Activated gamma-delta T cell treated with anti-CD3 and anti-CD28 coated beads, Interleukin-2, amount 50 U/mL, for 16 hours (primary cell): ENCODE data around the gene EPHB2.

Source experiments
- DNase-seq: peaks from one replicate; pipeline ENCODE4 v3.0.0-alpha.2; 2020; ENCODE audit warnings: low read depth

EPHB2 gene

GRCh38 chr1:22803833-22804232 is 93.2 kb downstream of the EPHB2 start:
- no peak for DNase-seq

- no peak for DNase-seq
Measured at GRCh38 chr1:22804406-22804805, 93.8 kb downstream of the EPHB2 start.

- no peak for DNase-seq
Measured at GRCh38 chr1:22804969-22805671, 94.5 kb downstream of the EPHB2 start.

GRCh38 chr1:22805672-22806038 is 95.0 kb downstream of the EPHB2 start:
- no peak for DNase-seq

GRCh38 chr1:22806584-22806983 is 95.9 kb downstream of the EPHB2 start:
- no peak for DNase-seq

- no peak for DNase-seq
Measured at GRCh38 chr1:22807340-22807739, 96.7 kb downstream of the EPHB2 start.

GRCh38 chr1:22808186-22808675 is 97.6 kb downstream of the EPHB2 start:
- DNase-seq, result no peak

GRCh38 chr1:22808676-22809483 is 98.2 kb downstream of the EPHB2 start:
- DNase-seq, result no peak

- no peak for DNase-seq
Measured at GRCh38 chr1:22809783-22810182, 99.1 kb downstream of the EPHB2 start.

- DNase-seq, result no peak
Measured at GRCh38 chr1:22810378-22810777, 99.7 kb downstream of the EPHB2 start.

- DNase-seq, result no peak
Measured at GRCh38 chr1:22812092-22812880, 101.6 kb downstream of the EPHB2 start.

GRCh38 chr1:22812993-22813790 is 102.6 kb downstream of the EPHB2 start:
- DNase-seq, result no peak

- DNase-seq, result no peak
Measured at GRCh38 chr1:22814176-22815042, 103.8 kb downstream of the EPHB2 start.

GRCh38 chr1:22815043-22815365 is 104.4 kb downstream of the EPHB2 start:
- DNase-seq, result no peak

GRCh38 chr1:22815421-22816066 is 104.9 kb downstream of the EPHB2 start:
- DNase-seq, result no peak

- DNase-seq, result no peak
Measured at GRCh38 chr1:22816067-22816775, 105.6 kb downstream of the EPHB2 start.

GRCh38 chr1:22816803-22817202 is 106.2 kb downstream of the EPHB2 start:
- no peak for DNase-seq

- DNase-seq, result no peak
Measured at GRCh38 chr1:22817462-22817861, 106.8 kb downstream of the EPHB2 start.

GRCh38 chr1:22818061-22818770 is 107.6 kb downstream of the EPHB2 start:
- no peak for DNase-seq
